ENCODE data around the gene RBCK1.

Gene RBCK1

GRCh38 chr20:416950-417800, 9.1 kb downstream of the RBCK1 start:
- TF ChIP-seq, protein P1, sequence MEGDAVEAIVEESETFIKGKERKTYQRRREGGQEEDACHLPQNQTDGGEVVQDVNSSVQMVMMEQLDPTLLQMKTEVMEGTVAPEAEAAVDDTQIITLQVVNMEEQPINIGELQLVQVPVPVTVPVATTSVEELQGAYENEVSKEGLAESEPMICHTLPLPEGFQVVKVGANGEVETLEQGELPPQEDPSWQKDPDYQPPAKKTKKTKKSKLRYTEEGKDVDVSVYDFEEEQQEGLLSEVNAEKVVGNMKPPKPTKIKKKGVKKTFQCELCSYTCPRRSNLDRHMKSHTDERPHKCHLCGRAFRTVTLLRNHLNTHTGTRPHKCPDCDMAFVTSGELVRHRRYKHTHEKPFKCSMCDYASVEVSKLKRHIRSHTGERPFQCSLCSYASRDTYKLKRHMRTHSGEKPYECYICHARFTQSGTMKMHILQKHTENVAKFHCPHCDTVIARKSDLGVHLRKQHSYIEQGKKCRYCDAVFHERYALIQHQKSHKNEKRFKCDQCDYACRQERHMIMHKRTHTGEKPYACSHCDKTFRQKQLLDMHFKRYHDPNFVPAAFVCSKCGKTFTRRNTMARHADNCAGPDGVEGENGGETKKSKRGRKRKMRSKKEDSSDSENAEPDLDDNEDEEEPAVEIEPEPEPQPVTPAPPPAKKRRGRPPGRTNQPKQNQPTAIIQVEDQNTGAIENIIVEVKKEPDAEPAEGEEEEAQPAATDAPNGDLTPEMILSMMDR (IDR thresholded peaks at IDR 0.05) = no peak

DNA sequence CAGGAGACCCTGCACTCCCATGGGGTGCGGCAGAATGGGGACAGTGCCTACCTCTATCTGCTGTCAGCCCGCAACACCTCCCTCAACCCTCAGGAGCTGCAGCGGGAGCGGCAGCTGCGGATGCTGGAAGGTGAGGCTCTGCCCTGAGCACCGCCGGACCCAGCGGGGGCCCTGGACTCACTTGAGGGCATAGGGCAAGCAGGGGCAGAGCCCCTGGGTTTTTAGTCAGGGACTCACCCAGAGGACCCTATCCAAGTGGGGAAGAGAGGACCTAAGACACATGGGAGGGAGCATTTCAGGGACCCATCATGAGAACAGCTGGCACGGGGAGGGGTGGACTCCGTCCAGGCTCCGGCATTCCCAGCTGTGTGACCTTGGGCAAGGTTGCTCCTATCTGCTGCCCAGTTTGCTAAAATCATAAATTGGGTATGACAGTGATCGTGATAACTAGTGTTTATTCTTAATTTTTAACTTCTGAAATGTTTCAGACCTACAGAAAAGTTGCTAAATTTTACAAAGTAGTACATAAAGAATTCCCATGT, 9.8 kb downstream of the RBCK1 start:
- TF ChIP-seq, protein P1 (IDR thresholded peaks at IDR 0.05) = no peak

GRCh38 chr20:418858-419365, 10.8 kb downstream of the RBCK1 start:
- TF ChIP-seq, protein P1 (IDR thresholded peaks at IDR 0.05) = no peak

- TF ChIP-seq, protein P1 (IDR thresholded peaks at IDR 0.05) = peak; percentile 31
These were observed 11.6 kb downstream of the RBCK1 start for GRCh38 chr20:419556-420165.

DNA sequence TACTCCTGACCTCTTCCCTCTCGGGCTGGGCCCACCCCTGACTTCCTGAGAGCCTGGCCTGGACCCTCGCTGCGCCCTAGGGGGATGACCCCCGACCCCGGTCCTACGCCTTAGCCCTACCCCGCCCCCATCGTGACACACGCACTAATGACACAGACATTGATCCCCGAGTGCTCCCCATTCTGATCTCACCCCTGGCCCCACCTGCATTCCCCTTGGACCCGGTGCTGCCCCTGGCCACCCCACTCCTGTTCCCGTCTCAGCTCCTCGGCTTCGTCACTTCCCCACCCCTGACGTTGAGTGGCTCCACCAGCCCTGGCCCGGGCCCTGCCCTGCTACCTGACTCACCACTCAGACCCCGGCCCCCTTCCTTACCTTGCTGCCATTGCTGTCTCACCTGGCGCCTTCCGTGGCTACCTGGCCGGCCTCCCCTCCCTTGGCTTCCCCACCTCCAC, 12.1 kb downstream of the RBCK1 start:
- TF ChIP-seq, protein P1 (IDR thresholded peaks at IDR 0.05) = no peak

- TF ChIP-seq, protein P1 (IDR thresholded peaks at IDR 0.05) = no peak
These were observed 12.8 kb downstream of the RBCK1 start for GRCh38 chr20:420721-421574.
